Measurements from ENCODE around the gene IL20.

GRCh38 chr1:206878456-206878855 is 13.0 kb downstream of the IL20 start:
- TF ChIP-seq CTCF (conservative IDR thresholded peaks at IDR 0.05; ENCODE audit: low read length) (peak; percentile 64), EZH2phosphoT487 (IDR thresholded peaks at IDR 0.05; ENCODE audit: borderline replicate concordance, low read depth, low read length) (no peak)

Data from OCI-LY7 (cell line).